ENCODE data around the gene AKR1A1. TPM values are rescaled to one million over a fixed set of nuclear protein-coding genes. Genes with fewer than 3 reads are reported as not detected.

Gene AKR1A1
- total RNA-seq, 1 experiment from 2014 or later, result 94.9 TPM

DNA sequence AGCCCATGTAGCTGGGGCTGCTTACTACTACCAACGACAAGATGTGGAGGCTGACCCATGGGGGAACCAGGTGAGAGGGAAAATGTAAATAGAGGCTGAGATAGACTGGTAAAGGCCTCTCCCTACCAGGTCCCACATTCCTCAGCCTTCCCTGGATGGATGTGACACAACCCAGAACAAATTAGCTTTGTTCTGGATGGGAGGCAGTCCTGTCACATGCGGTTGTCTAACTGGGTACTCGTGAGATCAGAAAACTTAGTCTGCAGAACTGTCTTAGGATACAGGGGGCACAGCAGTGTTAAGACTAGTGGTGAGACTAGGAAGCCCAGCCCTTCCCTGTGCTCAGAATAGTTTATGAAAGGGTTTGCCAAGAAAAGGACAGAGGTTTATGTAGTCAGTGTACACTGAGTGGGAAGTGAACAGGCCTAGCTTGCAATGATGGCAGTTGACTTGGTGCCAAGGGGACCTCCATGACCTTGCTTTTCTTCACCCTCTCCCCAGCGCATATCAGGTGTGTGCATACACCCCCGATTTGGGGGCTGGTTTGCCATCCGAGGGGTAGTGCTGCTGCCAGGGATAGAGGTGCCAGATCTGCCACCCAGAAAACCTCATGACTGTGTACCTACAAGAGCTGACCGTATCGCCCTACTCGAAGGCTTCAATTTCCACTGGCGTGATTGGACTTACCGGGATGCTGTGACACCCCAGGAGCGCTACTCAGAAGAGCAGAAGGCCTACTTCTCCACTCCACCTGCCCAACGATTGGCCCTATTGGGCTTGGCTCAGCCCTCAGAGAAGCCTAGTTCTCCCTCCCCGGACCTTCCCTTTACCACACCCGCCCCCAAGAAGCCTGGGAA is 42.1 kb upstream of the AKR1A1 start:
- ATAC-seq (peak; percentile 57), DNase-seq (no peak)
- no TSS peak for BruUV-seq (replicated peaks)
- H3K27ac ChIP-seq (ENCODE audit: low read length), result no peak overlapping the region
- ChIA-PET CTCF (no interaction called here), POLR2A (ENCODE audit: unreplicated experiment) (interaction anchor here (0.6 kb wide), 1 partner anchor 170 kb away, joined by 6 read pairs; no protein-coding TSS in a partner anchor)
- no peak overlapping the region for H2AFZ ChIP-seq (ENCODE audit: low read length)
- H3K9me3 ChIP-seq (ENCODE audit: low read length), result no peaks in the 10 kb centered on the region
- H3K4me1 ChIP-seq (ENCODE audit: insufficient read depth, low read length), result no peaks in the 10 kb centered on the region
- H3K27me3 ChIP-seq (ENCODE audit: low read length), result no peaks in the 10 kb centered on the region
- no peak overlapping the region for H3K9ac ChIP-seq (ENCODE audit: low read length)
- peaks cover 11% of the 10 kb centered on the region for H3F3A ChIP-seq (ENCODE audit: low read length, unreplicated experiment)
- no peaks in the 10 kb centered on the region for H3K9me2 ChIP-seq (replicated peaks; ENCODE audit: low read length)
- peaks cover 37% of the 10 kb centered on the region for H3K36me3 ChIP-seq (ENCODE audit: low read depth, low read length)
- H3K79me2 ChIP-seq (ENCODE audit: low read length), result no peaks in the 10 kb centered on the region
- no peak overlapping the region for H3K4me2 ChIP-seq (ENCODE audit: low read length)
- intact Hi-C loops (cut with micrococcal nuclease), result no loop called here
- H3K4me3 ChIP-seq (ENCODE audit: low read length), result no peak overlapping the region
- TF ChIP-seq EZH2phosphoT487 (IDR thresholded peaks at IDR 0.05; ENCODE audit: borderline replicate concordance, low read length), result no peak
- TF ChIP-seq, protein P1, sequence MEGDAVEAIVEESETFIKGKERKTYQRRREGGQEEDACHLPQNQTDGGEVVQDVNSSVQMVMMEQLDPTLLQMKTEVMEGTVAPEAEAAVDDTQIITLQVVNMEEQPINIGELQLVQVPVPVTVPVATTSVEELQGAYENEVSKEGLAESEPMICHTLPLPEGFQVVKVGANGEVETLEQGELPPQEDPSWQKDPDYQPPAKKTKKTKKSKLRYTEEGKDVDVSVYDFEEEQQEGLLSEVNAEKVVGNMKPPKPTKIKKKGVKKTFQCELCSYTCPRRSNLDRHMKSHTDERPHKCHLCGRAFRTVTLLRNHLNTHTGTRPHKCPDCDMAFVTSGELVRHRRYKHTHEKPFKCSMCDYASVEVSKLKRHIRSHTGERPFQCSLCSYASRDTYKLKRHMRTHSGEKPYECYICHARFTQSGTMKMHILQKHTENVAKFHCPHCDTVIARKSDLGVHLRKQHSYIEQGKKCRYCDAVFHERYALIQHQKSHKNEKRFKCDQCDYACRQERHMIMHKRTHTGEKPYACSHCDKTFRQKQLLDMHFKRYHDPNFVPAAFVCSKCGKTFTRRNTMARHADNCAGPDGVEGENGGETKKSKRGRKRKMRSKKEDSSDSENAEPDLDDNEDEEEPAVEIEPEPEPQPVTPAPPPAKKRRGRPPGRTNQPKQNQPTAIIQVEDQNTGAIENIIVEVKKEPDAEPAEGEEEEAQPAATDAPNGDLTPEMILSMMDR (conservative IDR thresholded peaks at IDR 0.05; ENCODE audit: low read depth, low read length), result peak; percentile 20; the same call in 1 of the 2 replicates
- peaks cover 3% of the 10 kb centered on the region; the same call in 1 of the 2 replicates for H4K20me1 ChIP-seq (ENCODE audit: low read length)

DNA sequence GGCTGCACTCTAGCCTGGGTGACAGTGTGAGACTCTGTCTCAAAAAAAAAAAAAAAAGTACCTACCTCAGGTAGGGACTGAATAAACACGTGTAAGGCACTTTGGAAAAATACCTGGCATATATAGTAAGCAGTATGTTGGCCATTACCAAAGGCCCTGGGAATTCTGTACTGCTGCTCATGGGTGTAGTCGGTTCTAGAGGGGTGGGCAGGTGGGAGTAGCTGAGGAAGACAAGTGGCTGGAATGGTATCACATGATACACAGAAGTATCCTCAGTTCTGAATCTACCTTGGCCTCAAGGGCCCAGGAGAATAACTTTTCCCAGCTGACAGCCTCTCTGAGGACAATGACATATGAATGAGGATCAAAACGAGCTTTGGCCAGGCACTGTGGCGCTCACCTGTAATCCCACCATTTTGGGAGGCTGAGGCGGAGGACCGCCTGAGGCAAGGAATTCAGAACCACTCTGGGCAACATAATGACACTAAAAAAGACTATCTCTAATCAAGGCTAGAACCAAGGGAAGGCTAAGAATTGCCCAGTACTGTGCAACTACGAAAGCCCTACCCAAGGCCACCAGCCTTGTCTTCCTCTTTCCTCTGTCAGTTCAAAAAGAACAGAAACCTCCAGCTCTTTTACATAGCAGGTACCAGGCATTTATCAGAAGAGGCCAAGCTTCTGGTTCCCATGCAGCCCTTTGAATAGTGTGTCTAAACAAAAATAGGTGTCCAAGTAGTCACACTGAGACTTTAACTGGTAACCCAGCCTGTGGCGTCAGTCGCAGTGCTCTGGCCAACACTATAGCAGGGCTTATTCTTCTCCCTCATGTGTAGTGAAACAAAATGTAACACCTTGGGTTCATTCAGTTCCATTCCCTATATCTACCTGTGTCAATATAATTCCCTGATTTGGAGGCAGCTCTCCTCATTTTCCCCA is 40.3 kb upstream of the AKR1A1 start:
- no peak overlapping the region for H3K9ac ChIP-seq (ENCODE audit: low read length)
- no peak overlapping the region for H3K4me3 ChIP-seq (ENCODE audit: low read length)
- no peak for ATAC-seq
- H3K27me3 ChIP-seq (ENCODE audit: low read length), result no peaks in the 10 kb centered on the region
- H3K36me3 ChIP-seq (ENCODE audit: low read depth, low read length), result peaks cover 53% of the 10 kb centered on the region
- peaks cover 11% of the 10 kb centered on the region for H3F3A ChIP-seq (ENCODE audit: low read length, unreplicated experiment)
- peaks cover 5% of the 10 kb centered on the region for H3K79me2 ChIP-seq (ENCODE audit: low read length)
- H3K4me1 ChIP-seq (ENCODE audit: insufficient read depth, low read length), result no peaks in the 10 kb centered on the region
- no peaks in the 10 kb centered on the region for H3K9me3 ChIP-seq (ENCODE audit: low read length)
- H4K20me1 ChIP-seq (ENCODE audit: low read length), result peaks cover 7% of the 10 kb centered on the region; the same call in 1 of the 2 replicates
- intact Hi-C loops (cut with micrococcal nuclease), result no loop called here
- TSS peak; percentile 29 for BruUV-seq (replicated peaks)
- H3K4me2 ChIP-seq (ENCODE audit: low read length), result no peak overlapping the region
- no peak overlapping the region for H2AFZ ChIP-seq (ENCODE audit: low read length)
- TF ChIP-seq EZH2phosphoT487 (IDR thresholded peaks at IDR 0.05; ENCODE audit: borderline replicate concordance, low read length), result no peak
- TF ChIP-seq EZH2 (IDR thresholded peaks at IDR 0.05; ENCODE audit: low read length, unreplicated experiment), result no peak
- TF ChIP-seq, protein P1 (conservative IDR thresholded peaks at IDR 0.05; ENCODE audit: low read depth, low read length), result no peak
- no peak for DNase-seq
- POLR2A ChIA-PET (ENCODE audit: unreplicated experiment), result no interaction called here
- no peaks in the 10 kb centered on the region for H3K9me2 ChIP-seq (replicated peaks; ENCODE audit: low read length)
- CTCF ChIA-PET, result no interaction called here
- no peak overlapping the region for H3K27ac ChIP-seq (ENCODE audit: low read length)

All from PC-3 (cell line).